ENCODE data around the gene RIC8A. TPM values are rescaled to one million over a fixed set of nuclear protein-coding genes. Genes with fewer than 3 reads are reported as not detected.

RIC8A gene
- total RNA-seq, 4 donors from 2014 or later, result 76.8 to 137 (median 123) TPM

DNA sequence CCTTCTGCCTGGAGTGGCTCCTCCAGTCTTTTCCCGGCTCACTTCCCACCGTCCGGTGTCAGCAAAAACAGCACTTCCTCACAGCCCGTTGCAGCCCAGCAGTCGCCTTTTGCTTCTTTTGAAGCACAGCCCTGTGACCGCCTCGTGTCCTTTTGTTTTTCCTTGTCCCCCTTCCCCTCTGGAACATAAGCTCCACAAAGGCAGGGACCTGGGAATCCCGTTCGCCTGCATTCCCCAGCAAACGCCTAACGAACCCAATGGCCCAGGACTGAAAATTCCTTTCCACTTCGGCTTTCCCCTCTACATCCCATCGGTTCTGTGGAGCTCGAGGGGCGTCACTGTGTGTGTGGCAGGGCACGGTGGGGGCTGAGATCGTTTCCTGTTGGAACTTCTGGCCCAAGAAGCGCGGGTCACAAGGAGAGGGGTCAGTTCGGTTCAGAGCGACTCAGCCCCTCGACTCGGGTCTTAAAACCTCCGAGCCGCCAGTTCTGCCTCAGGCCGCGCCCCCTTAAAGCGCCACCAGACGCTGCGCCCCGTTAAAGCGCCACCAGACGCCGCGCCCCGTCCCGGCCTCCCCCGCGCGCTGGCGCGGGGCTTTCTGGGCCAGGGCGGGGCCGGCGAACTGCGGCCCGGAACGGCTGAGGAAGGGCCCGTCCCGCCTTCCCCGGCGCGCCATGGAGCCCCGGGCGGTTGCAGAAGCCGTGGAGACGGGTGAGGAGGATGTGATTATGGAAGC lies 841 bp downstream of the RIC8A start:
- Histone ChIP-seq H3K27ac (replicated peaks in 1 of 4) (peak overlapping the region; percentile 96 to 99 (median 98)), H3K4me1 (peaks cover 41 to 77% (median 59%) of the 10 kb centered on the region in 4 donors), H3K4me3 (peak overlapping the region; percentile 81 to 99 (median 86)), H3K27me3 (no peaks in the 10 kb centered on the region), H3K9me3 (no peaks in the 10 kb centered on the region), H3K36me3 (peaks cover 38 to 68% (median 63%) of the 10 kb centered on the region in 4 donors)
- peak; percentile 93 for DNase-seq (ENCODE audit: extremely low spot score)
- intact Hi-C loops (cut with DNase I), result loop anchor here (10.0 kb wide), 1 partner anchor 156 kb away; the partner anchor contains the start of gene B4GALNT4
- TF ChIP-seq EP300 (IDR thresholded peaks at IDR 0.05), result no peak
- peak; percentile 88 for TF ChIP-seq POLR2A (IDR thresholded peaks at IDR 0.05; ENCODE audit: low read depth)
- TF ChIP-seq POLR2AphosphoS5 (IDR thresholded peaks at IDR 0.05), result peak; percentile 83 to 89
- peak in 1 of 3 experiments; percentile 25 for TF ChIP-seq CTCF (IDR thresholded peaks at IDR 0.05)
- WGBS, result under 1% methylated on average over 24 of the region's 57 CpGs

DNA sequence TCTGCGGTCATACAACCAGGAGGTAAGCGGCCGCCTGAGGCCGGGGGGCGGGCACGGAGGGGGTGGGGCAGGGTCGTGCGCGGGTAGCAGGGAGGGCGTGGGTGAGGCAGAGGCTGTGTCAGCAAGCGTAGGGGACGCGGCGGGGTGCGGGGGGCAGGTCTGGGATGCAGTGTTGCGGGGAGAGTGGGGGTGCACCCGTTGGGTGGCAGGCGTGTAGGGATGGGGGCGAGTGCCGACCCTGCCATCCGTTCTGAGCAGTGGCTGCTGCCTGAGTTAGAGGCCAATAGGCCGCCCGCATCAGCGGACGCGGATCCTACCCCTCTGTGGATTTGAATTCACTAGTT lies 1.4 kb downstream of the RIC8A start:
- Histone ChIP-seq H3K36me3 (peaks cover 42 to 68% (median 63%) of the 10 kb centered on the region in 4 donors), H3K27ac (replicated peaks in 1 of 4) (peak overlapping the region; percentile 96 to 99 (median 98))
- intact Hi-C loops (cut with DNase I), result loop anchor here (10.0 kb wide), 1 partner anchor 156 kb away; the partner anchor contains the start of gene B4GALNT4

DNA sequence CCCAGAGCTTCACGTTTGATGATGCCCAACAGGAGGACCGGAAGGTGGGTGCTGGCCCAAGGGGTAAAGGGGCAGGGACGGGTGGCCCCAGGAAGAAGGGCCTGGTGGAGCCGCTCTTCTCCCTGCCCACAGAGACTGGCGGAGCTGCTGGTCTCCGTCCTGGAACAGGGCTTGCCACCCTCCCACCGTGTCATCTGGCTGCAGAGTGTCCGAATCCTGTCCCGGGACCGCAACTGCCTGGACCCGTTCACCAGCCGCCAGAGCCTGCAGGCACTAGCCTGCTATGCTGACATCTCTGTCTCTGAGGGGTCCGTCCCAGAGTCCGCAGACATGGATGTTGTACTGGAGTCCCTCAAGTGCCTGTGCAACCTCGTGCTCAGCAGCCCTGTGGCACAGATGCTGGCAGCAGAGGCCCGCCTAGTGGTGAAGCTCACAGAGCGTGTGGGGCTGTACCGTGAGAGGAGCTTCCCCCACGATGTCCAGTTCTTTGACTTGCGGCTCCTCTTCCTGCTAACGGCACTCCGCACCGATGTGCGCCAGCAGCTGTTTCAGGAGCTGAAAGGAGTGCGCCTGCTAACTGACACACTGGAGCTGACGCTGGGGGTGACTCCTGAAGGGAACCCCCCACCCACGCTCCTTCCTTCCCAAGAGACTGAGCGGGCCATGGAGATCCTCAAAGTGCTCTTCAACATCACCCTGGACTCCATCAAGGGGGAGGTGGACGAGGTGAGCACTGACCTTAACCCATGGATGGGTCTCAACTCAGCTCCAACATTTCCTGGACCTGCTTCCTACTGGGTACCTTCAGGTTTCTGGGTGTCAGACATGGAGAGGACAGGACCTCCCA lies 2.0 kb downstream of the RIC8A start:
- Histone ChIP-seq H3K4me1 (peaks cover 41 to 65% (median 47%) of the 10 kb centered on the region in 4 donors), H3K27me3 (no peaks in the 10 kb centered on the region), H3K9me3 (no peaks in the 10 kb centered on the region), H3K4me3 (peak overlapping the region; percentile 81 to 99 (median 86)), H3K27ac (replicated peaks in 1 of 4) (peak overlapping the region; percentile 96 to 99 (median 98)), H3K36me3 (peaks cover 48 to 68% (median 63%) of the 10 kb centered on the region in 4 donors)
- TF ChIP-seq POLR2A (IDR thresholded peaks at IDR 0.05; ENCODE audit: low read depth) (no peak), CTCF (IDR thresholded peaks at IDR 0.05) (no peak), POLR2AphosphoS5 (IDR thresholded peaks at IDR 0.05) (peak in 1 of 2 donors; percentile 9), EP300 (IDR thresholded peaks at IDR 0.05) (no peak)
- WGBS, result 64% methylated on average over 20 of the region's 29 CpGs
- intact Hi-C loops (cut with DNase I), result loop anchor here (10.0 kb wide), 1 partner anchor 155 kb away; the partner anchor contains the start of gene B4GALNT4
- no peak for DNase-seq (ENCODE audit: extremely low spot score)

More for the DNA sequence above, 1.4 kb downstream of the RIC8A start:
- H3K9me3 ChIP-seq, result no peaks in the 10 kb centered on the region
- WGBS, result 0% methylated on average over 19 of the region's 26 CpGs
- peak overlapping the region; percentile 81 to 99 (median 86) for H3K4me3 ChIP-seq
- TF ChIP-seq CTCF (IDR thresholded peaks at IDR 0.05), result no peak
- no peak for TF ChIP-seq EP300 (IDR thresholded peaks at IDR 0.05)
- TF ChIP-seq POLR2A (IDR thresholded peaks at IDR 0.05; ENCODE audit: low read depth), result no peak
- no peak for TF ChIP-seq POLR2AphosphoS5 (IDR thresholded peaks at IDR 0.05)
- H3K27me3 ChIP-seq, result no peaks in the 10 kb centered on the region
- peaks cover 41 to 71% (median 53%) of the 10 kb centered on the region in 4 donors for H3K4me1 ChIP-seq
- DNase-seq (ENCODE audit: extremely low spot score), result no peak

DNA sequence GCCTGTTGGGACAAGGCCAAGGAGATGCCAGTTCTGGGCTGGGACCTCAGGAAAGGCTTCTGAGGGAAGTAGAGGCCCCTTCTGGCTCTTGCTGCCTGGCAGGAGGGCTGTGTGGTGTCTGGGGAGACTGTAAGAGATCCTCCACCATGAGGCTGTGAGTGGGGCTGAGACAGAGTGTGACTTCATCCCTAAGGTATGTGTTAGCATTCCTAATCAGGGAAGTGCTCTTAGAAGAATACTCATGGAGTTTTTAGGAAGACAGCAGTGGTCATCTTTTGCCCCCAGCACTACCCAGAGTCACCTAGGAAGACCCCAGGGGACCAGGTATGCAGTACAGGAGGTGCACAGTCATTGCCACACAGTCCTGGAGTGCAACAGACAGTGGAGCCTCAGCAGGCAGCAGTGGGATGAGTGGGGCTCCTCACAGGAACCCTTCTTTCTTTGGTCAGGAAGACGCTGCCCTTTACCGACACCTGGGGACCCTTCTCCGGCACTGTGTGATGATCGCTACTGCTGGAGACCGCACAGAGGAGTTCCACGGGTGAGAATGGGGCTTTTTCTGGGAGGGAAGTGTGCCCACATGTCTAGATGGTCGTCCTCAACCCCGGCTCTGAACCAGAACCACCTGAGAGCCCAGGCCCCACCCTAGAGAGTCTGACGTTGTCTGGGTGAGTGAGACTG lies 2.8 kb downstream of the RIC8A start:
- intact Hi-C loops (cut with DNase I), result no loop called here
- no peak for DNase-seq (ENCODE audit: extremely low spot score)

More for the DNA sequence above, 2.8 kb downstream of the RIC8A start:
- Histone ChIP-seq H3K27ac (replicated peaks in 1 of 4) (peak overlapping the region; percentile 96 to 99 (median 98)), H3K4me3 (peak overlapping the region; percentile 81 to 99 (median 86)), H3K9me3 (no peaks in the 10 kb centered on the region), H3K27me3 (no peaks in the 10 kb centered on the region), H3K36me3 (peaks cover 49 to 68% (median 63%) of the 10 kb centered on the region in 4 donors), H3K4me1 (peaks cover 37 to 57% (median 40%) of the 10 kb centered on the region in 4 donors)
- TF ChIP-seq POLR2AphosphoS5 (IDR thresholded peaks at IDR 0.05) (no peak), EP300 (IDR thresholded peaks at IDR 0.05) (no peak), CTCF (IDR thresholded peaks at IDR 0.05) (no peak), POLR2A (IDR thresholded peaks at IDR 0.05; ENCODE audit: low read depth) (no peak)
- 85% methylated on average over 8 of the region's 9 CpGs for WGBS
